Activated CD4-positive, alpha-beta T cell treated with anti-CD3 and anti-CD28 coated beads, Interleukin-10, Interleukin-2, amounts not matched to agents 100 ng/mL and 50 ng/mL, durations not matched to agents 16 hours and 8 hours (primary cell): ENCODE results near the gene SLC18A3.

Experiments used
- DNase-seq: peaks from one replicate; pipeline ENCODE4 v3.0.0-alpha.2; 2020

Gene SLC18A3

DNA sequence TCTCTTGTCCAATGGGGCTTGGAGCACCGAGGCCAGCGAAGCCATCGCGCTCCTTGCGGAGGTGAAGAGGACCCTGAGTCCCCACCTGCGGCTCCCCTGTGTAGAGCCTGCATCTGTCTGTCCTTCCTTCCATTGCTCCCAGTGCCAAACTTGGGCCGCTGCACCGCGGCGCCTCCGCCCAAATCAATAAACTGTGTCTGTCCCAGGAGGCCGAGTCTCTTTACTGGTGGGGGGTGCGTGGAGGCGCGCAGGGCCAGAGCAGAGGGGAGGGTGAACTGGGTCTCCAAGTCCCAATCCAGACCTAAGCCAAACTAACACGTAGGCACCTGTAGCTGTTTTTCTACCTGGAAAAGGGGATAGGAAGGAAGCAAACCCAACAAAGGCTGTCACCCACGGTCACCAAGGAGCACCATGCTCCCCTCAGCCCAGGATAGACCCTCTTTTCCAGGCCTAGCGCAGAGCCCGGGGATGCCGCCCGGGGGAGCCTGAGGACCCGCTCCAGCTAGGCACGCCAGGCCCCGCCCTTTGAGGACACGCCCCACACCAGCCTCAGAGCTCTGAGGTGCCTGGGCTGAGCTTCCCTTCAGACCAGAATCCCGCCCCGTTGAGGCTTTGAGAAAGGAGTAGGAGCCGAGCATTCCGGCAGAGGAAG is 2.5 kb downstream of the SLC18A3 start:
- DNase-seq: peak; percentile 17

DNA sequence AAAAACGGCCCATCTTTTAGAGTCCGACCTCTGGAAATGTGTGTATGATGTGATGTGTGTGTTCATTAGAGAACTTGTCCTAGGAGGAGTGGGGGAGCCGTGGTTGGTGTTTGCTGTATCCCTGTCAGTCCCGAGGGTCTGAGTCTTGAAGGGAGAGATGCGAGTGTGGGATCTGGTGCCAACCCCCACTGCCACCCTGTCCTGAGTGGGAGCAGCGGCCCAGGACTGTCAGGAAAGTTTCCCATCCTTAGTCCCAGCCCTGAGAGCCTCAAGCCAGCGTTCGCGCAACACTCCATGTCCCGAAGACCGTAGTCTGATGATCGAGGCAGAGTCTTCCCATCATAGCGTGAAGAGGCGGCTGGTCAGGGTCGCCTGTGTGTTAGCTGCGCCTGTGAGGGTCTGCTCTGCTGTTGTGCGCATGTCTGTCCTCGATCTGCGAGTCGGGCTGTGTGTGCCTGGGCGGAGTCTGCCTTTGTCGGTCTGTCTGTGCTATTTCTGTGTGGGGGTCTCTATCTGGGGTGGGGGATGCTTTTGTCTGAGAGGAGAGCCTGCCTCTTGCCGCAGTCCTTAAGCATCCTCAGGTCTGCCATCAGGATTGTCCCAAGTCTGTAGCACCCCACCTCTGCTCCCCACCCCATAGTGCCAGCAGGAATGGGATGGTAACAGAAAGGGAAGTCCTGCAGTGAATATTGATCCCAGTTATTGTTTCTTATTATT is 3.2 kb downstream of the SLC18A3 start:
- DNase-seq: no peak

DNA sequence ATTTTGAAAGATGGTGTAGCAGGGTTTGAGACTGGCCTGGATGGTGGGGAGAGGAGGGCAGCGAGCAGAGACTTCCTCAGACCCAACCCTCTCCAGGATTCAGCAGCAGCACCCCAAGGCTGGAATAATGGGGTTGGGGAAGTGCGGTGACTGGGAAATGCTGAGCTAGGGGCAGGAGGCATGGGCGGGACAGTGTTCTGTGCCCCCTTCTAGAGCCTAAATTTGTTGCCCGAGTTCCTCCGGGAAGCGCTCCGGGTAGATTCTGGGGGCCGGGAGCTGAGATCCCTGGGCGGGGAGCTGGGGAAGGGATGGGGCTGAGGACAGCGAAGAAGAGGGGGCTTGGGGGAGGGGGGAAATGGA is 3.8 kb downstream of the SLC18A3 start, which contains the start of gene CHAT:
CHAT (plus strand) TSS at position 156 of the 360 bp plus-strand sequence; CDS start at position 309, 153 bp downstream.
- no peak for DNase-seq

DNA sequence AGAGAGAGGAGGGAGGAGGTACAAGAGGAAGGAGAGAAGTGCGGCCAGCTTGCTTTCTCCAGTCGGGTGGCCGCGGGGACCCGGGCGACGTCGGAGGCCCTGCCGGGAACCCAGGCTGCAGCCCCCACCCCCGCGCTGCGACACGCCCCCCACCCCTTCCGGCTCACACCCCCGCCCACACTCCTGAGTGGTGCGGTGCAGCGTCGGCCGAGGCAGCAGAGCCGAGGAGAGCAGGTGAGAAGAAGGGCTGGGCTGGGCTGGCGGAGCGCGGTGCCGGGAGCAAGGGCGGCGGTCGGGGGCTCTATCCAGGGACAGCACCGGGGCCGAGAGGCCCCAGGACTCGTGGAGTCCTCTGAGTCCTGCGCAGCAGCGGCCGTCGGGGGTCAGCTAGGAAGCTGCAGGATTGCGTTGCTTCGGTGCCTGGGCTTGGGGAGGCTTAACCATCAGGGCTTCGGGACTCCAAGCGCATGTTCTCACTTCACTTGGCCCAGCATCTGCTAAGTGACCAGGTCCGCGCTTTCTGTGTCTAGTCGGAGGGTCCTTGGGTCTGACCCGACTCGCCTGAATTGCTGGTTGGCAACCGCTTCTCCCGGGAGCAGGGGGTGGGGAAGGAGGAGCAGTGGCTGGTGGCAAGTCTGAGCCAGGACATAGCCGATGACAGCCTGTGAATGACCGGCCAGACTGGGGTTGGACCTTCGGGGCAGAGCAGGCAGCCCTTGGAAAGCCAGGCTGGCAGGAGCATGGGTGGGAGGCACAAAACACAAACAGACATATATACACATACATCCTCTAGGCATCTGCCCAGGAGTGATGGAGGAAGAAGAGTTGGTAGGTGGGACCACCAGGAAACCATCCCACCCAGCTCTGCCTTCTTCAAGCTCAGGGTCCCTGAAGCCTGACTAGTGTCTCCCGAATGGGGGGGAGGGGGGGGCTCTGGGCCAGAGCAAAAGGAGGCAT is 4.4 kb downstream of the SLC18A3 start:
- no peak for DNase-seq

DNA sequence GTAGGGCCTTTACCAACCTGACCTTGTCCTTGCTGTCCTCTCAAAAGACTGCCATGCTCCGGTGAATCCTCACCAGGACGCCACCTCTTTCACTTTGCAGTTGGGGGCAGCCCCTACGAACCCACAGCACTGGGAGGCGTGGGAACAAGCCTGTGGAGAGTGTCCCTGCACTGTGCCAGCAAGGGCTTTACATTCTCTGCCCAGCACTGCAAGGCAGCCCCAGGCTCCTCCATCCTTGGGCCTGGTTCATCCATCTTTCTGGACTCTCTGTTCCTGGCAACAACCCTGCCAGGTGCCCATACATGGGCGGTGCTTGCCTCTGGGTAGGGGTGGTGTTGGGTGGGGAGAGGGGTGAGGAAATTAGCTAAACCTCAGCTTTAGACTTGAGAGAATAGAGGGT is 5.1 kb downstream of the SLC18A3 start:
- DNase-seq: no peak

DNA sequence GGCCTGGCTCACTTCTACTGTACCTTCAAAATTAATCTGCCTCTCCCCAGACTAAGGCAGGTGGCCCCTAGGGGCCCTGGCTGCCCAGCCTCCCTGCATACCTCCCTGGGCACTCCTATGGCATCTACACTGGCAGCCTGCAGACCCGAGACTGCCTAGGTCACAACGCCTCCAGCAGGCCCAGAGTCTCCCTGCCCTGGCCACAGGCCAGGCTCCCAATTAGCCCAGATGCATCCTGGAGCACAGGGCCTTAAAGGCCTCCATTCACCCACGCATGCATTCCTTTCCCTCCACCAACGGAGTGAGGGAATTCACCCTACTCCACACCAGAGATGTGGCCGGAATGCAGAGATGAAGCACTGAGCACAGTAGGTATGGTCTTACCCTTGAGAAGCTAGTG is 5.6 kb downstream of the SLC18A3 start:
- DNase-seq: no peak

DNA sequence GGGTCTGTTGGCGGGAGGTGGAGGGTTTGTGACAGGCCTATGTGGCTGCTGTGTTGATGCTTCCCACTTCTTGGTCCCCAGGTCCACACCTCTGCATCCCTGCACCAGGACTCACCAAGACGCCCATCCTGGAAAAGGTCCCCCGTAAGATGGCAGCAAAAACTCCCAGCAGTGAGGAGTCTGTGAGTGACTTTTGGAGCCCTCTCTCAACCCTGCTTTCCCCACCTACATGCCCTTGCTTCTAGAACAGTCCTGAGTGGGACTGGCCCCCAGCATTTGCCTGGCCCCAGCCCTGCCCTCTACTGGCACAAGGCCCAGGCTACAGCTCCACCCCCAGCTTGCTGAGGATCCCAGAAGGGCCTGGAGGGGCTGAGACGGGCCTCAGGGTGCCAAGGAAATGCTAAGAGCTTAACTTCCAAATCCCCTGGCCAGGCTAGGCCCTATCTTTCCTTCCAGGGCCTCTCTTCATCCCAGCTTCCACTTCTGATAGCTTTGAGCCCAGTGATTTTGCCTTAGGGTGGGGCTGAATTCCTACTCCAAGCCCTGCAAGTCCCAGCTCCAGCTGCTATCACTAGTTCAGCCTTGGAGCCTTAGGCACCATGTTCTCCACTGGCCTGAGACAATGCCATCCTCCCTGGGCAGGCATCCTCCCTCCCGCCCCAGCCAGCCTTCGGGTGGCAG is 6.5 kb downstream of the SLC18A3 start:
- DNase-seq: no peak

DNA sequence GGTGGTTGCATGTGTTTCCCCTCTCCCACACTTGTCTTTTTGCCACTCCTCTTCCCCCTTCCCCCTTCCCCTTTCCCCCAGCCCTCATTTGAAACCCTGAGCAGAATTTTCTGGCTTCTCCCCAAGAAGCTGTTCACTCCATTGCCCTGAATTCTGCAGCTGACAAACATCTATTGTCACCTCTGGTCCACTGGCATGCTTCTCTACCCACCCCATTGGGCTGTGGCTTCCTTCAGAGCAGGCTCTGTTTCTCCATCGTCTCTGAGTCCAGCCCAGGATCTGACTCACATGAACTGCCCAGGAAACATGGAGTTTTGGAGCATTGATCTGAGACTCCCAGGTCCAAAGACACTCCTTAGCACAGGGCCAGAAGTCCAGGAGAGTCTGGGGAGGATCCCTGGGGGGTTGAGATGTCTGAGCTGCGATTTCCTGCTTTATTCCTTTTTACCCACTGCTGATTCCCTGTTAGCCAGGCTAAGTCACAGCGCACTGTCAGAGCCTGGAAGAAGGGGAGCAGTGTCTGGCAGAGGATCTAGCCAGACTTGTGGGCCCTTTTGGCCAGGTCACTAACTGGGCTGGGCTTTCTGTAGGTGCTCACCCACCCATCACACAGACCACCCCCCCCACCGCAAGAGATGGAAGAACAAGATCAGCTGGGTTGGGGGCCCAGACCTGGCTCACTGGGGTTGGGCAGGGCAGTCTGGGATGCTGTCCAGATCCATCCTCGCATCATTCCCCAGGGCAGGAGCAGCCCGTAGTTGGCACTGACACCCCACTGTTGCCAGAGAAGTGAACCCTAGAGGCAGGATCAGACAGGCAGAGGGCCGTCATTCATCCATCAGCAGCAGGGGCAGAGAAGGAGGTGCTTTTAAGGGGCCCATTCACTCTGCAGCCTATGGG is 7.3 kb downstream of the SLC18A3 start:
- DNase-seq: no peak

DNA sequence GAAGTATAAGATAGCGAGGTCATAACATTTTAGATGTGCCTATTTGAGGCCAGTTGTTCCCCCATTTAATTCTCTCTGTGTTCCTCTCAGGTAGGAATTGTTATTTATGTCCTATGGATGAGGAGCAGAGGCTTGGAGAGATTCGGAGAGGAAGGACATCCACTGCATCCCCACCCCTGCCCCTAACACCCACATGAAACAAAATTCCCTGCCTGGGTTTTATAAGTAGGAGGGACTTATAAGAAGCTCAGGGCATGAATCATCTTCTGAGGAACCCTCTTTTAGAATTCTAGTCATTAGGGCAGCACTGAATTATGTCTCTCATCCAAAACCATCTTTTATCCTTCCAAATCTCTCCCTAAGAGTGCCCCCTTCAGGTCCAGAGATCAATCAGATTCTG is 8.7 kb downstream of the SLC18A3 start:
- no peak for DNase-seq

DNA sequence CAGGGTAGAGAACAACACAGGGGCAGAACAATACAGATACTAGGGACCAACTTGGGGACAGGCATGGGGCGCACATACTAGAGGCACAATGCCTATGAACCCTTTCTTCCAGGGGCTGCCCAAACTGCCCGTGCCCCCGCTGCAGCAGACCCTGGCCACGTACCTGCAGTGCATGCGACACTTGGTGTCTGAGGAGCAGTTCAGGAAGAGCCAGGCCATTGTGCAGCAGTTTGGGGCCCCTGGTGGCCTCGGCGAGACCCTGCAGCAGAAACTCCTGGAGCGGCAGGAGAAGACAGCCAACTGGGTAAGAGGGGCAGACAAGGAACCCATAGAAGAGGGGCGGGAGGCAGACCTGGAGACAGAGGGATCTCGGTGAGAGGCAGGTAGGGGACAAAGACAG is 9.5 kb downstream of the SLC18A3 start:
- no peak for DNase-seq

DNA sequence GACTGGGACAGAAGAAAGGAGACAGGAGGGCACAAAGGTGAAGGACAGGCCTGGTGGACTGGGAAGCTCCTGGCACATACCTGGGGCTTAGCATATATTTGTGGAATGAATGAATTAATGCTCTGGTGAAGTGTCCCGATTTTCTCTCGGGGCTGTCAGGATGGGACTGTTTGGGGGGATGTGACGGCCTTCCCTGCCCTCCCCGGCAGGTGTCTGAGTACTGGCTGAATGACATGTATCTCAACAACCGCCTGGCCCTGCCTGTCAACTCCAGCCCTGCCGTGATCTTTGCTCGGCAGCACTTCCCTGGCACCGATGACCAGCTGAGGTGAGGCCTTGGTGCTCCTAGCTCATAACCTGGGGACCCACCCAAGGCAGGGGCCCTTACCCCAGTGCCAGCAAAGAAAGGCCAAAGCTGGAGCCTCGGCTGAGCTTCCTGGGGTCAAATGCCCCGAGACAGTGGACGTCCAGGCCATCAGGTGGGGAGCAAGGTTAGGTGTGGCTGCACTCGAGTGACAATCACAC is 10.2 kb downstream of the SLC18A3 start:
- DNase-seq: no peak

DNA sequence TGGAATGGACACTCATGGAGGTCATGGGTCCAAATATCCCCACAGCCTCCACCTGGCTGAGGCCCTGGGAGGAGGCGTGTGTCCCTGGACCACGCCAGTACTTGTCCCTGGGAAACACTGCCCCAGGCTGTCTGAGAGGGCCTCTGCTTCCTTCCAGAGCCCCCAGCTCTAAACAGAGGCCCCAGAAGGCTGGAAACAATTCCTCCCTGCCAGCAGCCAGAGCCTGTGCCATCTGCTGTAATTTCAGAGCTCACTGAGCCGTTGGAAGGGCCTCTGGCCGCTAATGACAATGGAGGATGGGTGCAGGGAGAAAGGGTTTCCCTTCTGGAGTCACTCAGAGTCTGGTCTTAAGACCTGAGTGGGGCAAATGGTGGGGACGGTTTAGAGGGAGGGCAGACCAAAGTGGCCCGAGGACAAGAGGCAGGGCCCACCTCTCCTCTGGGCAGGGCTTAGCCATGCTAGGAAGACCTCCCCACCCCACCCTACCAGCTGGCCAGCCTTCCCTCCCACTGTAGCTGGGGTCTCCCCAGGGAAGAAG is 10.8 kb downstream of the SLC18A3 start:
- no peak for DNase-seq

DNA sequence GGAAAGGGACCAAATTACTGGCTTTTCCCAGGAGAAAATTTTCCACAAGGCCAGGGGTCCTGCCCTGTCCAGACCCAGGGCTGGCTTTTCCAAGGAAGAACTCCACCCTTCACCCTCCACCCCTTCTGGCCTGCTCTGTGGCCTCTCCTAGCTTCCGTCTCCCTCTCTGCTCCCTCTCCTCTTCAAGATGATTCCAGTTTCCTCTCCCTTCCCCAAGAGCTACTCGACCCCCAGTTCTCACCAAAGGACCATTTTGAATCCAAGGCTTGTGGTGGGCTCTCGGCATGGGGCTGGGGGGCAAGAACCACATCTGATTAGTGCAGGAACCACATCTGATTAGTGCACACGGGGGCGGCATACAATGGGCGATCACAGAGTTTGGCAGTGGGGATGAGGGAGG is 11.5 kb downstream of the SLC18A3 start:
- DNase-seq: no peak

DNA sequence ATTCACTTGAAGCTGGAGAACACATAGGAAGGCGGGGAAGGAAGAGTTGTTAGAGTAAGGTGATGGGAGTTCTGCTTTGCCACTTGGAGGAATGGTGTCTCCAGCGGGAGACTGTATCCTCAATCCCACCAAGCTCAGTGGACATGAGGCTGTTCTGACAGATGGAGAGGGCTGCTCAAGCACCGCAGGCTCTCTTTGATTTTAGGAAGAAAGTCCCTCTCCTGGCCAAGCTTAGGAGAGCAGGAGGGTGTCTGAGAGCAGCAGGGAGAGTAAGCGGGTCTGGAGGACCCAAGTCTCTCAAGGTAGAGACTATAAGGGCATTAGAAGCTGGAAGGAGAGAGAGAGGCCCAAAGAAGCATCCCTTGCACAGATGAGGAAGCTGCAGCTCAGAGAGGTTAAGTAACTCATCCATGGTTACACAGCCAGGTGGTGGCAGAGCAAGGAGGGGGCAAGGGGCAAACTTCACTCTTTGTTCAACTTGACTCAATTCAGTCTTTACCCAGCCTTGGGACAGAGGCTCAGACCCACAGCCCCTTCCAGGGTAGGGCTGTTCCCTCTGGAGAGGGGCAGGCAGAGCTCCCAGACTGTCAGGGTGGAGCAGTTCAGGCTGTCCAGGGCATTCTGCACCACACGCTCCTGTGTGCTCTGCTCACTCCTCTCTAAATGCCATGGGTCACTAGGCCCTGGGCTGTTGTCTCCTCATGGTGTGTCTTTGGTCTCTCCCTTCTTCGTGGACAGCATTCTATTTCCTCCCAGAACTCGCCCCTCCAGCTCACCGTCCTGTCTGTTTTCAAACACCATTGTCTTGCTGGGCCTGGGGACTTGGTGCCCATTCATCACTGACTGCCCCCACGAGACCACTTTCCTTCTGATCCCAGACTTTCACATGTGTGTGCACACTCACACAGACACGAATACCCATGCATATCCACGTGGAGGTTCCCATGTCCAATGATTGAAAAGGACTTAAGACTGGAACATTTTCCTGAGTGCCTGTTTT is 12.6 kb downstream of the SLC18A3 start:
- DNase-seq: no peak

DNA sequence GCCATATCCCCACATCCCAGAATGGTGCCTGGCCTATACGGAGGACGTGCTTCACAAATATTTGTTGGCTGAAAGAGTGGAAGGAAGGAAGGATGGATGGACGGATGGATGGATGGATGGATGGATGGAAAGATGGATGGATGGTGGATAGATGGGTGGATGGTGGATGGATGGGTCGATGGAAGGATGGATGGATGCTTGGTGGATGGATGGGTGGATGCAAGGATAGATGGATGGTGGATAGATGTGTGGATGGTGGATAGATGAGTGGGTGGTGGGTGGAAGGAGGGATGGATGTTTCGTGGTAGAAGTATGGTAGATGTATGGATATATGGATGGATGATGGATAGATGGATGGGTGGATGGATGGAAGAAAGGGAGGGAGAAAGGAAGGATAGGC is 14.5 kb downstream of the SLC18A3 start:
- no peak for DNase-seq

DNA sequence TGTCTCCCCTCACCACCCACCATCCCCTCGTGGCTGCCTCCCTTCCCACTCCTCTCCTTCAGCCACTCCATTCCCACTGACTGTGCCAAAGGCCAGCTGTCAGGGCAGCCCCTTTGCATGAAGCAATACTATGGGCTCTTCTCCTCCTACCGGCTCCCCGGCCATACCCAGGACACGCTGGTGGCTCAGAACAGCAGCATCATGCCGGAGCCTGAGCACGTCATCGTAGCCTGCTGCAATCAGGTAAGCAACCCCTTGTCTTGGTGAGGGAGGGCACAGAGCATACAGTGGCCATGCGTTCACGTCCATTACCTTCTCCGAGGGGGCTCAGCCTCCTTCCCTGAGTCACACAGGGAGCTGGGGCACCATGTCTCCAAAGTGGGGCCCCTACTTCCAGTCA is 15.3 kb downstream of the SLC18A3 start:
- no peak for DNase-seq

DNA sequence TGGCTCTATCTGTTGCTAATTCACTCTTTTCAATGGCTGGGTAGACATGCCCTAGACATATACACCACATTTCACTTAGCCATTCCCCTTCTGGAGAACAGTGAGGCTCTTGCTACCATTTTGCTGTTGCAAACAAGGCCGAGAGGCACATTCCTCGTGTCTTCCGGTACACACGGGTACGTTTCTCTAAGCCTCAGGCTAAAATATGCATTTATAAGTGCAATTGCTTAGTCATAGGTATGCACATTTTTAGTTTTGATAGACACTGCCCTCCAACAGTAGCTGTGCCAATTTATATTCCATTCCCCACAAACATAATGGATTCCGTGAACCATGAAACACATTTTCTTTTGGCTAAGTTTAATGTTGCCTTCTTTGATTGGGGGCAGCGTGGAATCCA is 16.9 kb downstream of the SLC18A3 start:
- DNase-seq: no peak

DNA sequence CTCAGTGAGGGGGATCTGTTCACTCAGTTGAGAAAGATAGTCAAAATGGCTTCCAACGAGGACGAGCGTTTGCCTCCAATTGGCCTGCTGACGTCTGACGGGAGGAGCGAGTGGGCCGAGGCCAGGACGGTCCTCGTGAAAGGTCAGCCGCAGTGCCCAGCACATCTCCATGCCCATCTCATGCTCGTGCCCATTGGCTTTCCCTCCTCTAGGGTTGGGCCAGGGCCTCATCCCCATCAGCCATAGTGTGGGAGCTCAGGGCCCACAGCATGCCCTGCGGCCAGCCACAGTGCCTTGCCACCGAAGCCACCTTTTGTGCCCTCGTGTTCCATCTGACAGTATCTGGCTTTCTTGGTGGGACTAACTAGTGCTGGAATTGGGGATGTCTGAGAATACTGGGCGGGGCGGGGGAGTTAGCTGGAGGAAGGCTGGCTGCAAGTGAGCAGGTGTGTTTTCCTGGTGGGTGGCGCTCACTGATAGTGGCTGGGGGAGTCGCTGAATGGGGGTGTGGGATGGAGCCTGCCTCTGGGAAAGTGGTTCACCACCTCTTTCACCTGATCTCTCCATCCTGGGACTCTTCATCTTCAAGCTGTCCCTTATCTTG is 17.6 kb downstream of the SLC18A3 start:
- no peak for DNase-seq

DNA sequence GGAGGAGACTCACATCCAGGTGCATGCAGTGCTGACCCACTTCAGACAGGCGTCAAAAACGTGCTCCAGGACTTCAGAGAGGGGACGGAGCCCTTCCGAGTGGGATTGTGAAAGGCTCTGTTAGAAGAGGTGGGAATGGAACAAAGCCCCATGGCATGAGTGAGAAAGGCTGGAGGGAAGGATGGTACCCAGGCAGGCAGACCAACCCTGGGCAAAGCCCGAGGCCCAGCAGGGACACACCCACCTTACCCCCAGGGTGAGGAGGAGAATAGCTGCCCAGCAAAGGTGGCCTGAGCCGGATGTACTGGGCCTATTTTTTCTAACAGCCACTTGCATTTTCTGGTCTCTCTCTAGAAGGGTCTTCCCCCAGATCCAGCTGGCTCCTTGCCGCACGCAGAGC is 18.5 kb downstream of the SLC18A3 start:
- no peak for DNase-seq

DNA sequence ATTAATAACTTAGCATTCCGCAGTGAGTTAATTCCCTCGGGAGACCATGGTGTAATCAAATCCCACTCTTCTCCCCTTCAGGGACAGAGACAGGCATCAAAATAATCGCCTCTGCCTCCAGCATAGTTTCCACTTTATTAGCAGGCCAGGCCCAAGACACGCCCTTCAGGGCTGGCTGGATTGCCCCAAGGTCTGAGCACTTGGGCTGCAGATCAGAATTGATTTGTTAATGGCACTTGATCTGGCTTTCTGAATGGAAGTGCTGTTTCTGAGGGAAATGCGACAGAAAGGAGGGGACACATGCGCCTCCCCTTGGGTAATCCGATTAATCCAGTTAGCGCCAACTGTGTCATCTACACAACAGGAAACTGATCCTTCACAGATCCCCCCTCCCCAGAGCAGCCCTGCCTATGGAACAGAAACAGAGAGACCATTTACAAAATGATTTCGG is 19.3 kb downstream of the SLC18A3 start:
- DNase-seq: no peak
